Sigmoid colon (tissue), 7 donors: ENCODE data around the gene NEU2. TPM values are rescaled to one million over a fixed set of nuclear protein-coding genes. Genes with fewer than 3 reads are reported as not detected.
"Not testable (repeated sequence)": the region's sequence is repeated elsewhere in the genome, so short reads cannot be mapped to it uniquely, and the experiment has no call there.

Experiments used
- DNase-seq: peaks from one replicate; pipeline ENCODE4 v3.0.0-alpha.2; 2019
- H3K27ac ChIP-seq, 4 donors: fragments of 200-600 bp; sonication (generic); one replicate each; pipeline ENCODE4 v1.5.1; 2016 to 2019; ENCODE audit warnings: mild to moderate bottlenecking in 1 of 4
- H3K27me3 ChIP-seq, 3 donors: fragments of 200-600 bp; sonication (generic); one replicate each; pipeline ENCODE4 v1.5.1; 2019; ENCODE audit warnings: mild to moderate bottlenecking in 1 of 3
- H3K36me3 ChIP-seq, 4 donors: fragments of 200-600 bp; sonication (generic); one replicate each; pipeline ENCODE4 v1.5.1; 2016 to 2019
- H3K4me1 ChIP-seq, 4 donors: fragments of 200-600 bp; sonication (generic); one replicate each; pipeline ENCODE4 v1.5.1; 2017 to 2019
- H3K4me3 ChIP-seq, 4 donors: fragments of 200-600 bp; sonication (generic); one replicate each; pipeline ENCODE4 v1.5.1; 2017 to 2019; ENCODE audit warnings: mild to moderate bottlenecking in 2 of 4, moderate library complexity in 1 of 4
- H3K9me3 ChIP-seq, 4 donors: fragments of 200-600 bp in 3 of 4; sonication (generic) in 3 of 4; one replicate each; pipeline versions ENCODE4 v1.5.1 to v1.6.1; 2013 to 2019
- CTCF ChIP-seq, 4 experiments: fragments of 450-650 bp in 3 of 4; fragments of 200-600 bp in 1 of 4; IDR thresholded peaks; one replicate each; pipeline ENCODE4 v1.5.1; 2016 to 2019; ENCODE audit warnings: antibody characterized with exemption in 4 of 4, mild to moderate bottlenecking in 3 of 4, moderate library complexity in 2 of 4
- EP300 ChIP-seq, 4 donors: sonication (generic); formaldehyde crosslinking; IDR thresholded peaks; one replicate each; pipeline ENCODE4 v1.6.1; 2017; ENCODE audit warnings: antibody characterized with exemption in 4 of 4
- POLR2A ChIP-seq, 2 donors: fragments of 450-650 bp; IDR thresholded peaks; one replicate each; pipeline ENCODE4 v1.6.1; 2016; ENCODE audit warnings: antibody characterized with exemption in 2 of 2, mild to moderate bottlenecking in 2 of 2, moderate library complexity in 2 of 2
- POLR2AphosphoS5 ChIP-seq, 4 donors: sonication (generic); formaldehyde crosslinking; IDR thresholded peaks; one replicate each; pipeline ENCODE4 v1.6.1; 2017; ENCODE audit warnings: antibody characterized with exemption in 4 of 4
- WGBS, 2 donors: extraction: QIAGEN DNeasy Blood & Tissue Kit; methylation state at CpG; one replicate each; pipeline ENCODE4 v1.1.7; 2013; 5-methylcytosine and 5-hydroxymethylcytosine counted together
- intact Hi-C: fragments of 100-400 bp; cut with DNase I; formaldehyde crosslinking; loops from one replicate; pipeline ENCODE4 v1.15.1; 2023
- polyA plus RNA-seq, 3 donors: library from polyadenylated mRNA; stranded (reverse); fragments of 200-250 nt; gene quantifications; one replicate each; pipeline ENCODE4 v1.2.3, GENCODE V29; 2013
- total RNA-seq, 4 donors: library from RNA; depleted of rRNA; stranded (reverse); fragments of >200 nt; gene quantifications; one replicate each; pipeline ENCODE4 v1.1.0, GENCODE V29; 2016
- donor health status: healthy with polysubstance abuse.
- donor health status: Bipolar disorder and iron deficiency.
- donor health status: healthy.

Gene NEU2
- total and polyA plus RNA-seq, 7 donors: not detected

DNA sequence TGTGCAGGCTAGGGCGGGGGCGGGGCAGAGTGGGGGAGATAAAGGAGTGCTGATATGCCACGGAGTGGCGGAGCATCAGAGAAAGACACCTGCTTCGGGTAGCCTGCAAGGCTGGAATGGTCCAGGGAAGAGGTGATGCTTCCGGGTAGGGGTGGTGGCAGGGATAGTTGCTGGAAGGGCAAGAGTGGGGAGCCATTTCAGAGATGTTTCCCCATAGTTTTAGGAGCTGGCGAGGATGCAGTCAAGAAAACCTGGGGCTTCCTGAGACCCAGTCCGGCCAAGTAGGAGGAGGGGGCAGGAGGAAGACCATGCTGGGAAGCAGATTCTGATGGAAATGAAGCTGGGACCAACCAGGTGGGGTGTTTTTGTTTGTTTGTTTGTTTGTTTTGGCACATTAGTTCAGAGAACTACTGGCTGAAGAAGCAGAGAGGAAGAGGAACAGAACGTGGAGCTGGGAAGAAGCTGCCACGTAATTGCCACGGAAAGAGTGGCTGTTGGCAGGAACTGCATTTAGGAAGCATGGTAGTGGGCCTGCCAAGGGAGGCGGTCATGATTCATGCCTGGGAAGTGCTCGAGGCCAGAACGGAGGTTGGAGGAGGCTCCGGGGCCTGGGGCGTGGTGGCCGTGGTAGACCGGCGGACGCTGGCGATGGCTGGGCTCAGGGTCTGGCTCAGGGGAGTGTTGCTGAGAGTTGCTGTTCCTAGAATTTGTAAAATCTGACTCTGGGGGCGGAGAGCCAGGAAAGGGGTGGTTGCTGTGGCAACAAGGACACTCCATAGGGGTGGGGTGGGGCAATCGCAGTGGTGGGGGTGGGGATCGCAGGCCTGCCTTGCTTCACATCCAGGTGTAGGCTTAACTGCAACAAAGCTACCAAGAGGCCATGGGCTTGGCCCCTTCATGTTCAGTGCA, 19.0 kb downstream of the NEU2 start:
- Histone ChIP-seq H3K36me3 (no peaks in the 10 kb centered on the region), H3K4me1 (peaks cover 0 to 5% (median 0%) of the 10 kb centered on the region in 4 donors), H3K27me3 (peaks cover 0 to 27% (median 6%) of the 10 kb centered on the region in 3 donors), H3K9me3 (no peaks in the 10 kb centered on the region), H3K27ac (no peak overlapping the region), H3K4me3 (no peak overlapping the region)
- TF ChIP-seq EP300 (IDR thresholded peaks at IDR 0.05) (no peak), POLR2A (IDR thresholded peaks at IDR 0.05) (no peak), POLR2AphosphoS5 (IDR thresholded peaks at IDR 0.05) (peak in 1 of 4 donors; percentile 42)
- intact Hi-C loops: loop anchor here (5.0 kb wide), 1 partner anchor 444 kb away; no protein-coding TSS in a partner anchor
- DNase-seq: no peak
- WGBS, 2 donors: 69 to 72% methylated on average over 24 of the region's 24 CpGs

DNA sequence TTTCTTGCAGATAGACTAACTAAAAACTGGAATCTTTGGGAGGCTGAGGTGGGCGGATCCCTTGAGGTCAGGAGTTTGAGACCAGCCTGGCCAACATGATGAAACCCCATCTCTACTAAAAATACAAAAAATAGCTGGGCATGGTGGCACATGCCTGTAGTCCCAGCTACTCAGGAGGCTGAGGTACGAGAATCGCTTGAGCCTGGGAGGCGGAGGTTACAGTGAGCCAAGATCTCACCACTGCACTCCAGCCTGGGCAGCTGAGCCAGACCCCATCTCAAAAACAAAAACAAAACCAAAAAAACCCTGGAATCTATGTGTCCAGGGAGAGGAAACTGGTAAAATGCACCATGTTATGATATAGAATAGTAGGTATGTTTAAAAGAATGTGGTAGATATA, 20.0 kb downstream of the NEU2 start:
- not testable (repeated sequence) for H3K9me3 ChIP-seq, H3K4me1 ChIP-seq, DNase-seq, H3K27ac ChIP-seq, H3K36me3 ChIP-seq, H3K4me3 ChIP-seq
- 96 to 97% methylated on average over 4 of the region's 4 CpGs for WGBS, 2 donors
- peaks cover 0 to 27% (median 6%) of the 10 kb centered on the region in 3 donors for H3K27me3 ChIP-seq
- intact Hi-C loops: loop anchor here (5.0 kb wide), 1 partner anchor 445 kb away; no protein-coding TSS in a partner anchor

DNA sequence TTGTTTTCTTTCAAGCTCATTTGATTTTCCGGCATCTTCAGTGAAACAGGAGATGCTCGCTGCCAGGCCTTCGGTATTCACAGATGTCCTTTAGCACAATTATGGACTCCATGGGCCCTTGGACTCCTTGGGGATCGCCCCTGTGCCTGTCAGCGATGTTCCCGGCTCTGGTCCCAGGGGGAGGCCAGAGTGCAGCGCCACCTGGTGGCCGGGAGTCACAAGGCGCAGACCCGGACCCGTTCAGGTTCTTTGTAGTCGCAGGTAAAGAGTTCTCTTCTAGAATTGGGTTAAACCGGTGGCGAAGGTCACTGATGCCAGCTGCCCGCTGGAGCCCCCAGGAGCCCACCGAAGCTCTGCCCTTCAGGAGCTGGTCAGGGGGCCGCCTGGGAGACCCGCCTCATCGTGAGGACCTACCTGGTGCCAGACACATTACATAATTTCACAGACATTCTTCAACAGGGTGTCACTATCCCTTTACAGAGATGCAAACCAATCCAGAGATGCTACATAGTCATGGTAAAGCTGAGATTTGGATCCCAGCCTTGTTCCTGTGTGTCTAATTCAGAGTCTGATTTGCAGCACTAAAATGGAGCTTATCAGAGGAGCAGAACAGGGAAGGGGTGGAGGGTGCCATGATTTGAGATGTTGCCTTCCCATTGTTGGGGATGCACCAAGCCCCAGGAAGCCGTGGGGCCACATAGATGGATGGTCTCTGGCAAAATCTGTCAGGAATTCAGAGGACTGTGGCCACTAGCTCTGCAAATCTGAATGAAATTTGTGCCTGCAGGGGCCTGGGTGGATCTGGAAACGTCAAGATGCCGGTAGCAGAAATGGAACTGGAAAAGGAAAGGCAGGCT, 21.7 kb downstream of the NEU2 start:
- H3K27me3 ChIP-seq: peaks cover 0 to 27% (median 6%) of the 10 kb centered on the region in 3 donors
- no peaks in the 10 kb centered on the region for H3K36me3 ChIP-seq
- no peaks in the 10 kb centered on the region for H3K9me3 ChIP-seq
- H3K4me1 ChIP-seq: peaks cover 0 to 5% (median 0%) of the 10 kb centered on the region in 4 donors
- TF ChIP-seq POLR2AphosphoS5 (IDR thresholded peaks at IDR 0.05): no peak
- TF ChIP-seq EP300 (IDR thresholded peaks at IDR 0.05): no peak
- TF ChIP-seq CTCF (IDR thresholded peaks at IDR 0.05): peak in 3 of 4 experiments; percentile 62 to 66 (median 63)
- TF ChIP-seq POLR2A (IDR thresholded peaks at IDR 0.05): no peak
- no peak overlapping the region for H3K4me3 ChIP-seq
- intact Hi-C loops: loop anchor here (5.0 kb wide), 1 partner anchor 447 kb away; no protein-coding TSS in a partner anchor
- 24 to 32% methylated on average over 22 of the region's 22 CpGs for WGBS, 2 donors
- no peak overlapping the region for H3K27ac ChIP-seq
- DNase-seq: peak; percentile 68

GRCh38 chr2:233055362-233055761, 22.9 kb downstream of the NEU2 start:
- 97% methylated on average over 2 of the region's 2 CpGs for WGBS, 2 donors
- intact Hi-C loops: no loop called here

More at GRCh38 chr2:233055362-233055761, 22.9 kb downstream of the NEU2 start:
- Histone ChIP-seq H3K9me3 (no peaks in the 10 kb centered on the region), H3K27me3 (peaks cover 0 to 27% (median 6%) of the 10 kb centered on the region in 3 donors), H3K36me3 (no peaks in the 10 kb centered on the region), H3K4me3 (no peak overlapping the region), H3K27ac (no peak overlapping the region), H3K4me1 (peaks cover 0 to 5% (median 0%) of the 10 kb centered on the region in 4 donors)
- no peak for DNase-seq
- no peak for TF ChIP-seq CTCF (IDR thresholded peaks at IDR 0.05)
- no peak for TF ChIP-seq POLR2AphosphoS5 (IDR thresholded peaks at IDR 0.05)
- TF ChIP-seq POLR2A (IDR thresholded peaks at IDR 0.05): no peak
- TF ChIP-seq EP300 (IDR thresholded peaks at IDR 0.05): no peak
